NCI-H82 treated with DMSO at 0.1 percent for 48 hours (cell line): ENCODE results near the gene PLEKHA6.
"Not testable (repeated sequence)": the region's sequence is repeated elsewhere in the genome, so short reads cannot be mapped to it uniquely, and the experiment has no call there.

Source experiments
- DNase-seq: peaks from one replicate; lab custom pipeline; 2025; ENCODE audit not compliant: unreplicated experiment; lab: John Stamatoyannopoulos, UW

PLEKHA6 gene

DNA sequence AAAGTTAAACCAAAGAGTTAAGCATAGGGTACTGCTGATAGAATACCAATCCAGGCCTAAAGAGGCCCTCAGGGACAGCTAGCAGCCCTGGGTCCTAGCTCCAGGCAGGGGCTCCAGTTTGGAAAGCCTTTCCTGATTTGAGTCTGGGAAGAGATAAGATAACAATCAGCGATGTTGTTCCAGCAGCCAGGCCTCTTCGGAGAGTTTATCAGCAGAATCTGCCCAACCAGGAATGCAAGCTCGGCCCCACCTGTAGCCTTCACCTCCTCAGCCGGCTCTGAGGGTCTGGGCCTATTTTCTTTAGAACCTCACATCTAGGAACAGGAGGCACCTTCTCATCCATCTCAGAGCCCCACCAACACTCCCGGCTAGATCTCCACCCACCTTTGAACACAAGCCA, 42.6 kb downstream of the PLEKHA6 start:
- DNase-seq = no peak

DNA sequence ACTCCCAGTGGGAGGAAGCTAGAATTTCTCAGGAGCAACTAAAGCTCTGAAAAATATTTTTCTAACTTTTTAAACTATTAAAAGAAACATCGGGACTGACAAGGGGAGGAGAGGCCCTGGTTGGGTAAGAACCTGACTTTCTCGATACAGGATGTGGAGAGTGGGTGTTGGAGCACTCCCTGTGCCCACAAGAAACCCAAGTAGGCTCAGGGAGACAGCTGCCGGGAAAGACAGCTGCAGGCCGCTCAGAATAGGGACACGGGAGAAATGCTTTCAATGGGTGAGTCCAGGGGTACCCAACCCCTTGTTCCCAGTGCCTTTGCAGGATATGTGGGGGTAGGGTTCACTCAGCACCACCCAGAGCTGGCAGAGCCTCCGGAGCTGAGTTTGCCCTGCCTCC, 43.6 kb downstream of the PLEKHA6 start:
- no peak for DNase-seq

DNA sequence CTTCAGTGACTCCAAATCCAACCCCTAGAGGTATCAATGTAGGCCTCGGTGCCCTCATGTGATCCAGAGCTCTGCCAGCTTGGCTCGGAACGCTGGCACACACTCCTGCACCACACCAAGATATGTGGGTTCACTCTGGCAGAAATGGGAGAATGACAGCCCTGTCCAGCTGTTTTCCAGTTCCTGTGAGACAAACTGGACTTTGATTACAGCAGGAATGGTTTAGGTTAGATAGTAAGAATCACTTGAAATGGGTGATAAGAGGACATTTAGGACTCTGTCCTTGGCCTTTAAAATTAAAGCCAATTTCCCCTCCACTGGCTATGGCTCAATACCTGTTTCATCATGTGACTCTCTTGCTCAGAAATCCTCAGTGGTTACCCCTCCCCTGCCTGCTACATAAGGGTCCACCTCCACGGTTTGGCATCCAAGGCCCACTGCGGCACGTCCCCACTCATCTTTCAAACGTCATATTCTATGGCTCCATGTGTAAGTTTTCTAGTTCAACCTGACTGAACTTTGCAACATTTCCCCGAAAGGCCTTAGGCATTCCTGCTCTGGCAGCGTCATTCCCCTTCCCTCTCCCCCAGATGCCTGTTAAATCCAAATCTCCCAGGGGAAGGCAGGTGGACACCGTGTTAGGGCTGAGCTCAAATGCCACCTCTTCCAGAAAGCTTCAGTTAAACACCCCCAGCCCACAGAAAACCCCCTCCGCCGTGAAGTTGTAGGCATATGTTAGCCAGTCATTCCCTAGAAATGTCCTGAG, 44.7 kb downstream of the PLEKHA6 start:
- no peak for DNase-seq

DNA sequence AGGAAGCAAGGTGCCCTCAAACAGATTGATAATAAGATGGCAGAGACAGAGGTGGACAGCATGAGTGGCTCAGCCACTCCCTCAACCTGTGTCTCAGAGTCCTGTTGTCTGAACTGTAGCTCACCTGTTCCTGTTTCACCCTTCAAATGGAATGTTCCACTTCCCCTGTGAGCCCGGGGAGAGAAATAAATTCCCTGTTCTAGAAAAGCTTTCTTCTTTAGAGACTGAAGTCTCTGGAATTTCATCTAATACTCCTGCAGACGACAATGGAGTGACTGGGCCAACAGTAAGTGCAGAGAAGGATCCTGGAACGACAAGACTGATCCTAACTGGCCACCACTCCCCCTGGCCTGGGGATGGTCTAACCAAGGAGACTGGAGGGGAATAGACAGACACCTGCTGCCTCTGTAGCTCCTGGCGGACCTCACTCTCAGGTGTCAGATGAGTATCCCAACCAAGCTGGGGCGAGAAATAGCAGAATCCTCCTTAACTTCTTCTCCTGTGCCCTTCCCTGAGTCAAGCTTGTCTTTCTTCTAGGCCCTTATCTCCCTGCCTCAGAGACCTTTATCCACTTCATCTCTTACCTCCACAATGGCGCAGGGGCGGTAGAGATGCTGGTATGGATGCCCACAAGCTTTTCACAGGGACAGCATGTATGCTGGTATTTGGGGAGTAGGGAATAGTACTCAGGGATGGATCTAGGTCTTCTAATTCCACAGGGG, 45.4 kb downstream of the PLEKHA6 start:
- no peak for DNase-seq

DNA sequence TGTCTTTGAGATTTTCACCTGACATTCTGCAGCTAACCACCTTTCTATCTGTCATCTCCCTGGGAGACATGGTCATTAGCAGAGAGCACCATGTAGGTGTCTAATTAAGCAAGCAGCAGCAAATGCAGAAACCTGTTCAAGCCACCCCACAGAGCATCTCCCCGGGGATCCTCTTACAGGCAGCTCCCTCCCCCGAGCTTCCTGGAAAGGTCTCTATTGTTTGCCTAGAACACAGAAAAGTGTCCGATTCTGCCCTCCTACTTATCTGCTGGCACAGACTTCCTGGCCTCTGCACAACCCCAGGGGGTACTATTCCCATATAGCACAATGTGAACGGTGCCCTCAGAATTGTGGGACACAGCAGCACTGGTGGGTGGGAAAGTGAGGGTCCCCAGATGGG, 46.1 kb downstream of the PLEKHA6 start:
- no peak for DNase-seq

DNA sequence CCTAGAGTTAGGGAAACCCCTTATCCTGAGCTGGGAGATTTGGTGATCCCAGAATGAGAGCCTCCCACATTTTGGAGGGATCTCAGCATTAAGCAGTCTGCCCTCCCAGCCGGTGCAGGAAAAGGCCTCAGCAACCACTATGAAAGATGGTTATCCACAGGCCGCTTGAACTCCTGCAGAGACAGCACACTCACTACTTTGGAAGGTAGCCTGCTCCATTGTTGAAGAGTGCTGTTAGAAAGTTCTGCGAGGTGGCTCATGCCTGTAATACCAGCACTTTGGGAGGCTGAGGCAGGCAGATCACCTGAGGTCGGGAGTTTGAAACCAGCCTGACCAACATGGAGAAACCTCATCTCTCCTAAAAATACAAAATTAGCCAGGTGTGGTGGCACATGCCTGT, 48.8 kb downstream of the PLEKHA6 start:
- DNase-seq = not testable (repeated sequence)

DNA sequence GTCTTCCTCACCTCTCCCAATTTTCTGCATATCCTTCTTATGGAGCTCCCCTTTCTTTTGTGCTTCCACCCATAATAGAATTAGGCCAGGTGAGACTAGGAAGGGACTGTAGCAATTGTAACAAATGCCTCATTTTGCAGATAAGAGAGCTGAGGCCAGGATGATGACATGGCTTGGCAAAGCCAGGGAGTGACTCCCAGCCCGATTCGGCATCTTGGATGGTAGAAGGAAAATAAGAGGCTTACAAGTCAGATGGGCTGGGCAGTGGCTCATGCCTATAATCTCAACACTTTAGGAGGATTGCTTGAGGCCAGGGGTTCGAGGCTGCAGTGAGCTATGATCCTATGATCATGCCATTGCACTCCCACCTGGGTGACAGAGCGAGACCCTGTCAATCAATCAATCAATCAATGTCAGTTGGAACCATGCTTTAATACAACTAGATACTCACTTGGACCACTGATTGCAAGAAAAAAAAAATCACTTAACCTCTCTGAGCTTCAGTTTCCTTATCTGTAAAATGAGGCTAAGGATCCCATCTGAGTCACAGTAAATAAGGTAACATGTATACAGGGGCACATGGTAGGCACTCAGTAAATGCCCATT, 51.6 kb downstream of the PLEKHA6 start:
- no peak for DNase-seq

DNA sequence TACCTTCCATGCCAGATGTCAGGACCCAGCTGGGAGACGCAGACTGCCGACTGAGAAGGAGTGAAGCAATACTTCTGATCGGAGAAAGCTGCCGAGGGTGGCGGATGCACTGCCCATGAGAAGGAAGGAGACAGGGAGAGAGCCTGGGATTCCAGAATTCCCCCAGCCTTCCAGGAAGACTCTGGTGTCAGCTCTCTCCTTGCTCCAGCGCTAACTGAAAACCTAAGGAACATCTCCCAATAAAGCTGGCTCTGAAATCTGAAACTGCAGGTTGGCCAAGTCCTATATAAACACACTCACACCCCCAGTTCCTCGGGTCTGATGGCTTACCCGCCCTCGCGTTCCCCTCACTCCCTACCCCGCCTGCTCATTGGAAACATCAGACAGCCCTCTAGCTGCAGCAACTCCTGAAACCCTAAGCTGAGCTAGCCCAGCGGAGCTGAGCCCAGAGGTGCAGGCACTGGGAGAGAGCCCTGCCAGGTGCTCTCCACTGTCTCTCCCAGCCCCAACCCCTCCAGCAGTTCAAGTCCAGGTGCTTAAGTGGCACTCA, 52.3 kb downstream of the PLEKHA6 start:
- DNase-seq = peak; percentile 25

DNA sequence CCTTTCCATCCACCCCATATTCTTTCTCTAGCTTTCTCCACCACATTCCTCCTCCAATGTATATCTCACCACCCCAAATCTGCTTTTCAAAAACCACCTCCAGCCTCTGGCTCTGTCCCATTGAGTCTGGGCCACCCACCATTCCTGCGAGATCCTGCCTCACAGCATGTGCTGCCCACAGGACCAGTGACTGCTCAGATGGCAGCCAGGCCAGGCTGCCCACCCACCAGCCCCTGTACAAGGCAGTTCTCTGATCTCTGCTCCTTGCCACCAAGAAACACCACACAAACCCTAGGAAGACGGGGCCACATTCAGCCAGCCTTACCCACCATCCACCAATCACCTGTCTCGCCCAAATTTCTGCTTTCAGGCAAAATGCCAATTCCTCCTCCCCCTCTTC, 53.7 kb downstream of the PLEKHA6 start:
- DNase-seq = no peak

DNA sequence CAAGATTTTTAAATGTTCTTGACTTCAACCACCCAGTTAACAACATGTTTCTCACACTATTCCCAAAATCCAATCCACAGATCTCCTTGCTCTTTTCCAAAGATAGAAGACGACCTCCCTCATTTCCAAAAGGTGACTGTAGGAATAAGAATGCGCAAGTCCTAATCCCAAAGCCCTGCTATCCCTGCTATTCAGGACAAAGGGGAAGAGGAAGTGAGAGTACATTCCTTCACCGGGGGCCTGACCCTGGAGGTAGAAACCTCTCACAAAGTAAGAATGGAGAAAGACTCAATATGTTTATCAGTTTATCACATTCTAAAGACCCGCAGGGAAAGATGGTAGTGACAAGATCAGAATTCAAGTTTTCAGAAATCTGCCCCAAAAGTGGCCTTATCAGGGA, 55.7 kb downstream of the PLEKHA6 start:
- no peak for DNase-seq

DNA sequence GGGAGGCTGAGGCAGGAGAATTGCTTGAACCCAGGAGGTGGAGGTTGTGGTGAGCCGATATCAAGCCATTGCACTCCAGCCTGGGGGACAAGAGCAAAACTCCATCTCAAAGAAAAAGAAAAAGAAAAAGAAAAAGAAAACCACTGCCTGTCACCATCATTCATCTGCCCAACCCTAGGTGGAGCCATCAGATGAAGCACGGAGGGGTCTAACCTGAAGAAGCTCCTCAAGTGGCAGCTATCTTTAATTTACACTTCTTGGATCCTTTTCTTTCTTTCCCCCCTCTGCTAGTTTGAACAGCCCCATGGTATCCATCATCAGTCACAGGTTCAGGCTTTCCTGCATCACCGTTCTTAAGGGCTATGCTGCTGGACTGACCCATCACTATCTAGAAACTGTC, 57.0 kb downstream of the PLEKHA6 start:
- no peak for DNase-seq

DNA sequence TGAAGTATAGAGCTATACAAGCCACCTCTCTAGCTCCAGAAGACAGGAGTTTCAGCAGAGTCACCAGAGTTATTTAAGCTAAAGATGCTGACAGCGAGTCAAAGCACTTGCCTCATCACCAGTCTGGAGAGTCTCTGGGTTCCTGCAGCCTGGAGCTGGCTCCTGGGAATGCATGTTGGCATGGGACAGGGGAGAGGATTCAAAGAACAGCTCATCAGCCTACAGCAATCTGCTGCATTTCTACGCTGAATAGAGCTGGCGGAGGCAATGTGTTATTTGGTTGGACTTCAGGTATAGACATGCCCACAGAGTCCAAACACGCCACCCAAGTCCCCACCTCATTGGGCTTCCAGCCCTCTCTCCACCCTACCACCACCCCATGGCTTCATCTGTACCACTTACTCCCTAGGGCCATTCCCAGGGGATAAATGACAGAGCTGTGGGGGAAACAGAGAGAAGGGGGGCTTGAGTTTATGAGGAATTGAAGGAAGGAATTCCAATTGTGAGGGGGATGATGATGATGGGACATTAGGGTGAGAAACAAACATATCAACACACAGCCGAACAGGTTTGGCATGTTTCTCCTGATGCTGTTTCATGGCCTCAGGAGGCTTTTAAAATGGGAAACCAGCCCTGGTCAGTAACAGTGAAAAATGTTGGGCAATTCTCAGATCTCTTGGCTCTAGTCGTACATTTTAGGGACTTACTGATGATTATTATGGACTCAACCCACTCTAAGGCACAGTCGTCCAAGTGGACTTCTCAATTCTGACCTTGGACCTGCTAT, 58.4 kb downstream of the PLEKHA6 start:
- no peak for DNase-seq

DNA sequence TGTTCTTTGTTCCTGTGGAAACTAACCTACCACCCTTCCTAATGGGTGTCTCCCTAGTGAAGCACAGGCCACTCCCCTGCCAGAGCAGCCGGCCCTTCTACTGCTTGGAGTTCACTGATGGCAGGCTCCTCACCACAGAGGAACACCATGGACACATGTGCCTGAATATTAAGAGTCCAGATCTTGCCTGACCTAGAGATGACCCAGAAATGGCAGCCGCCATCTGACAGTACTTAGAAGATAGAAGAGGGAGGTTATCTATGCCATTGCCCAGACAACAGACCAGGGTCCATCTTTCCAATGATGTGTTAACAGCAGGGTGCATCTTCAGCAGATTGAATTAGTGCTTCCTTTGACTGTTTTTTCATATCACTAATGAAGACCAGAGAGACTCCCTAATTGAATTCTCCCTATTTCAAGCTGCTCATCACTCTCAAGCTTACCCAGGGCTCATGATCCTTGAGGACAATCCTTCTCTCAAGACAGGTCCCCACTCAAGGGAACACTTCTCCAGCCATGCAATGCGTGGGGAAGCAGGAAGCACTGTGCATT, 59.8 kb downstream of the PLEKHA6 start:
- DNase-seq = no peak

DNA sequence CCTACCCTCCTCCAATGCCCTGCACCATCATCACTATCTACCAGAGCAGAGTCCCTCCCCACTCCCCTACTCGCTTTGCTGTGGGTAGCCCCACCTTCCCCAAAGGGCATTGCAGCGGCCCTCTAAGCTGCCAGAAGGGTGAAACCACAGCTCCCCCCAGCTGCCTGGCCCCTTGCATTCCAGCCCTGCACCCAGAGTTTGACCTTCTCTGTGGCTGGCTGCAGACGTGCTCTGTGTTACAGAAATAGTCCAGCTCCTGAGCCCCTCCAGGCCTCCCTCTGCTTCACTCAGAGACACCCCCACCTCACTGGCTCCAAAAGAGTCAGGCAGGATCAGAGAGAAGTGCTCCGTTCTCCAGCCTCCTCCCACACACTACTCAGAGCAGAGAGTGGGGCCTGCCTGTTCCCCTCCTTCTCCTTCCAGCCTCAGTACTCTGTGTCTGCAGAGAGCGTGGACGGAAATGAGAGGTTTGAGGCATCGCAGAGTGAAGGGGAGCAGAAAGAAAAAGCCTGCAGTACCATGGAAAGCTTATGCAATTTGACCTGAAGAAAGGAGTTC, 63.2 kb downstream of the PLEKHA6 start:
- DNase-seq = no peak

DNA sequence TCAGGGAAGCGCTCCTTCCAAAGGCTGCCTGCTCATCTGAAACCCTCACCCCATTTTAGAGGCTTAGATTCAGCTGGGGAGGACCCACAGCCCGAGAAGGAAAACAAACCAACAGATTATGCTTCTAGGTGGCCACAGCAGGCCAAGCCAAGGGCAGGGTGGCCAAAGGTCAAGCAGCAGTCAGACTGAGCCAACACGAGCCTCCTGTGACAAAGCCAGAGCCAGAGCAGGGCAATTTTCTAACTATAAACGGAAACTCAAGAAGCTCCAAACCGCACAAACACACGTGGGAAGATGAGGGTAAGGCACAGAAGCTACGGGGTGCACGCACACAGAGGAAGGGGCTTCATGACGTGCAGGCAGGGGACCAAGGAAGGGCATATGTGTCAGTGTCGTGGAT, 64.1 kb downstream of the PLEKHA6 start:
- DNase-seq = no peak

DNA sequence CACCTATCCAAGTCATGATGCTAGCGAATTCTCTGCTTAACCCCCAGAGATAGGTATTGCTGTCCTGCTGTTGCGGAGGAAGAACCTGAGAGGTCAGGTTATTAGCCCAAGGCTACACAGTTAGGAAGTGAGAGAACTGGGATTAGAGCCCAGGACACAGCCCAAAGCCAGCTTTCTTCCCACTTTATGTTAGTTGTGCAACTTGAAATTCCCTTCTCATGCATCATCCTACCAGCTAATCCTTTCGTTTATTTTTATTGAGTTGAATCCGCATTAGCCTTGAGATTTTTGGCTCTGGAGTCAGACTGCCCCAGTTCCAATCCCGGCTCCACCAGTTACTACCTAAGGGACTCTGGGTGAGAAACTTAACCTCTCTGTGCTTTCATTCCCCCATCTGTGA, 65.4 kb downstream of the PLEKHA6 start:
- DNase-seq = no peak

DNA sequence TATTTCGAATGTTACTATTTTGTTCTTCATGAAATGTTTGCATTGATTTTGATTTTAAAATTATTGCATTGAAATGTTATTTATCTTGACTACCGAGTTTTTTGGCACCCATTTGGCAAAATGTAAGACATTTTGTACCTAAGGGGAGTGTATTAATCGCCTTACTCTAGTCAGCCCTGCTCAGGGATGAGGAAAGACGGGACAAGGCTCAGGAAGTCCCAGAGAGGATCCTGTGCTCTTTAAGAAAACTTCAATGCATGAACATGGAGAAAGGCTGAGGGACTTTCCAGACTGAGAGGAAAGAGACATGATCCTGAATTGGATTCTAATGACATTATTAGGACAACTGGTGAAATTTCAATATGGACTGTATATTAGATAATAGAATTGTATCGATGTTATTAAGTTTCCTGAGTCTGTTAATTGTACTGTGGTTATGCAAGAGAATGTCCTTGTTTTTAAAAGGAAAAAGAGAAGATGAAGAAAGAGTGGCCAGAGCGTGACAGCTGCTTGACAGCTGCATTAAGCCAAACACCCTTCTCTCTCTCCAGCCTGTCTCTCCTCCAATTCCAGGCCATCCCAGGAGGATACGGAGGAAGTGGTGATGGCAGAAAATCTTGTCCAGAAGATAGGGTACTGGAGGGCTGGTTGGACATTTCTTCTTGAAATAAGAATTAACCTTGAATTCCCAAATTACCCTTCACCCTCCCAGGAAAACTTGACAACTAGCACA, 66.0 kb downstream of the PLEKHA6 start:
- no peak for DNase-seq

DNA sequence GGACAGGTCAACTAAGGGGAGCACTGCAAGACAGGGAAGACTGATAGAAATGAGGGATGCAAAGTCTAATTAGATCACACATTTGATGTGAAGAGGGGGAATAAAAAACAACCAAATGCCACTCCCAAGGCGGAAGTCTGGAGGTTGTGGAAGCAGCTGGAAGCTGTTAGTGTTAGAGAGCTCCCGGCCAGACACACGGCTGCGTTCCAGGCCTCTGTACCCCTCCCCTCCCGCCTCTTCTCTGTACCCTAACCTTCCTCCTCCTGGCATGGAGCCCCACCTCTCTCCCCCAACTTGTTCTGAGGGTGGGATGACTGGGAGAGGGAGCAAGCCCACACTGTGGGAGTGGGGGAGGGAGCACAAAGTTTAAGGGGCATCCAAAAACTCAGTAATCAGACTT, 67.0 kb downstream of the PLEKHA6 start:
- no peak for DNase-seq

DNA sequence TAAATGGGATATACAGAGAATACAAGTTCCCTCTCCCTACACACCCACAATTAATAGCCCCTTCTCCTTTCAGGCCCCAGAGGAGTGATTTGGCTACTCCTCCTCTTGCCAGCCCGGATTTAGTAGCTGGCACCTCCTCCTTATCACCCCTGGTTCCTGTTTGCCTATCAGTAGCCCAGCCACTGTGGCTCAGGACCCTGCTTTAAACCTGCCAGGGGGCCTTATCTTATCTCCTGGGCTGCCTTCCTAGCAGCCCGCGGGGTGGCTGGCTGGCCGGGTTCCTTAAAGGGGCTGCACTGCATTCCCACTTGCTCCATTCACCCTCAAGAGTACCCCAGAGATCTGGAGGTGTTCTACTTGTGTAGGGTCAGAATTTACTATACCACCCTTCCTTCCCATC, 70.4 kb downstream of the PLEKHA6 start:
- DNase-seq = no peak

DNA sequence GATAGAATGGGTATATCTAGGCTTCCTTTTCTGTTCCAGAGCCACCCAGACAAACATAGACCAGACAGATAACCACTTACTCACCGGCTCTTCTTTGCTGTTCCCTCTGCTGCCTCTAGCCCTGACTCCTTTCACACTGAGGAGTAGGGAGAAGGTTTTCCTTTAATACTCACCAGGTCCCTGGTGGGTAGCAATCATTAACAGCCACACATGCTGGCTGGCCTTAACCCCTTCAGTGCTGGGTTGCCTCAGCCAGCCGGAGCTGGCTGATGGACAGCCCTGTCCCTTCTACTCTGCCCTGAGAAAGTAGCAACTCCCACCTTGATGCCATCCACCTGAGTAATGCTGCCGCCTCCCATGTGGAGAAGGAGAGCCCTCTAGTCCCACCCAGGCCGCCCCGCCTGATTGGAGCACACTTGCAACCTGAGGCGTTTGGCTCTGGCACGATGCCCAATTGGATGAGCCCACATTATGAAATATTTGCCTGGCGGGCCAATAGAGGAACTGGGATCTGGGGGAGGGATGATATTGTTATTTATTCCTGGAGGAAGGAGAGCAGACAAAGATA, 71.6 kb downstream of the PLEKHA6 start:
- peak; percentile 18 for DNase-seq
